Measurements from ENCODE around the gene MIAT.
A peak's percentile ranks its signal among the peaks of the same experiment; 100 is the strongest.
"Not testable (repeated sequence)": the region's sequence is repeated elsewhere in the genome, so short reads cannot be mapped to it uniquely, and the experiment has no call there.

The MIAT gene

GRCh38 chr22:26692215-26692614, 34.8 kb downstream of the MIAT start:
- DNase-seq (ENCODE audit: low spot score): no peak
- FAIRE-seq: no peak

- no peak for DNase-seq (ENCODE audit: low spot score)
- FAIRE-seq: no peak
Observed at GRCh38 chr22:26697151-26697550, 39.8 kb downstream of the MIAT start.

GRCh38 chr22:26700462-26700861, 43.1 kb downstream of the MIAT start:
- FAIRE-seq: no peak
- no peak for DNase-seq (ENCODE audit: low spot score)

- no peak for DNase-seq (ENCODE audit: low spot score)
Observed at GRCh38 chr22:26700886-26701285, 43.5 kb downstream of the MIAT start.

DNA sequence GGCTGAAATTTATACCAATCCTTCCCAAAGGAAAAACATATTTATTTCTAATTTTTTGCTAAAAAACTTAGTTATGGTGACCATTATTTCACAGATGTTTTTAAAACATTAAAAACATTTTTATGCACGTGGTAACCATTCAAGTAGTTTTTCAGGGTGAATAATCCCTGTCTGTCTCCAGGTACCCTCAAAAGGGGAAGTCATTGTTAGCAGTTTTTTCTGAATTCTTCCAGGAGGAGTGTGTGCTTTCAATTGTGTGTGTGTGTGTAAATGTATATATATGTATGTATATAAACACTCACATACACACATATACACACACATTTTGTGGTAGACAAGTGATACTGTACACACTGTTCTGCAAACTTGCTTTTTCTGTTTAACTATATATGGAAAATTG, 43.9 kb downstream of the MIAT start:
- FAIRE-seq (no peak), DNase-seq (ENCODE audit: low spot score) (no peak)

More at GRCh38 chr22:26700886-26701285, 43.5 kb downstream of the MIAT start:
- no peak for FAIRE-seq

- FAIRE-seq: no peak
- no peak for DNase-seq (ENCODE audit: low spot score)
Observed at GRCh38 chr22:26702906-26703830, 45.8 kb downstream of the MIAT start.

DNA sequence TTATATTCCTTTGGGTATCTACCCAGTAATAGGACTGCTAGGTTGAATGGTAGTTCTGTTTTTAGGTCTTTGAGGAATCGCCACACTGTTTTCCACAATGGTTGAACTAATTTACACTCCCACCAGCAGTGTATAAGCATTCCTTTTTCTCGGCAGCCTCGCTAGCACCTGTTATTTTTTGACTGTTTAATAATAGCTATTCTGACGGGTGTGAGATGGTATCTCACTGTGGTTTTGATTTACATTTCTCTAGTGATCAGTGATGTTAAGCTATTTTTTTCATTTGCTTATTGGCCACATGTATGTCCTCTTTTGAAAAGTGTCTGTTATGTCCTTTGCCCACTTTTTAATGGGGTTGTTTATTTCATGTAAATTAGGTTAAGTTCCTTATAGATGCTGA, 48.0 kb downstream of the MIAT start:
- FAIRE-seq; DNase-seq (ENCODE audit: low spot score): not testable (repeated sequence)

- FAIRE-seq: no peak
Observed at GRCh38 chr22:26707090-26707489, 49.7 kb downstream of the MIAT start.

DNA sequence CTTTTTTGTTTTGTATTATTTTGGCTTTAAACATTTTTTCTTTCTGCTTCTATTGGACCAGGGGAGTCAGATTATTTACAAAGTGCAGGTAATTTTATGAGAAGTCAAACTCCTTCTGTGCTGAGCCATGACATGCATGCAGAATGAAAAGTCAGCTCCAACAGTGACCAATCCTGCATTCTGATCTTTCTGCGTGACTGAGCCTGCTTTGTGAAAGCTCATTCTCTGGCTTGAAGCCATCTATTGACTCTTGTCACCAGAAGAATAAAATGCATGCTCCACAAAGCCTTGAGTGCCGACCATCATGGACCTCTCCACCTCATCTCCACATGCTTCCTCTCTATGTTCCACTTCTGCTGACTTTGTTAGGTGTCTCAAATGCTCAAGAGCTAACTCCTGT, 50.2 kb downstream of the MIAT start:
- DNase-seq (ENCODE audit: low spot score) (peak; percentile 55), FAIRE-seq (peak; percentile 16)

More at GRCh38 chr22:26707090-26707489, 49.7 kb downstream of the MIAT start:
- no peak for DNase-seq (ENCODE audit: low spot score)

- FAIRE-seq (no peak), DNase-seq (ENCODE audit: low spot score) (no peak)
Observed at GRCh38 chr22:26708256-26709009, 51.0 kb downstream of the MIAT start.

DNA sequence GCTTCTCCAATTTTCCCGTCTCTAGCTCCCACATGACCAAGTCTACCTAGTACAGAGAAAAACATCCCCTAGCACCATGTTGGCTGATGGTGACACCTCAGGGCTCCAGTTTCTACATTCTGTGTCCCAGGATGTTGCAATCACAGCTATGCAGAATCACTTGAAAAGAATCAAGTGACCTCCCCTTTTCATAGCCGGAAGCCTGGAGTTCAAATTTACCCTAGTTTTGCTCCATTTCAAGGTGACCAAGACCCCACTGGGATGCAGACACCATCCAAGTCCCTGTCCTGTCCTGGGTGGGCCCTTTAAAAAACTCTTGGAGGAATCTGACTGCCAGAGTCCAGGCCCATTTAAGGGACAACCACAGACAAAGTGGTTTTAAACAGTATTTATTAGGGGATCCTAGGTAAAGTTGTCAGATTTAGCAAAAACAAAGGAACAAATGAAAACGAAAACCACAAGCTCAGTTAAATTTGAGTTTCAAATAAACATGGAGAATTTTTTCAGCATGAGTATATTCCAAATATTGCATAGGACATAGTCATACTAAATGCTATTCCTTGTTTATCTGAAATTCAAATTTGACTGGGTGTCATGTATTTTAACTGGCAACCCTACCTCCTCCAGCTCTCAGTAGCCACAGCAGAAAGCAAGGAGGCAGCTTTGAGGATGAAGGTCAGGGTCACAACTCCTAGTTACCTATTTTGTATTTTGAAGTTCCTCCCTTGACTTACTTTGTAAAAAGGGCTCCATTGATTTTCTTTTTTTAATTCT, 52.4 kb downstream of the MIAT start:
- no peak for DNase-seq (ENCODE audit: low spot score)

DNA sequence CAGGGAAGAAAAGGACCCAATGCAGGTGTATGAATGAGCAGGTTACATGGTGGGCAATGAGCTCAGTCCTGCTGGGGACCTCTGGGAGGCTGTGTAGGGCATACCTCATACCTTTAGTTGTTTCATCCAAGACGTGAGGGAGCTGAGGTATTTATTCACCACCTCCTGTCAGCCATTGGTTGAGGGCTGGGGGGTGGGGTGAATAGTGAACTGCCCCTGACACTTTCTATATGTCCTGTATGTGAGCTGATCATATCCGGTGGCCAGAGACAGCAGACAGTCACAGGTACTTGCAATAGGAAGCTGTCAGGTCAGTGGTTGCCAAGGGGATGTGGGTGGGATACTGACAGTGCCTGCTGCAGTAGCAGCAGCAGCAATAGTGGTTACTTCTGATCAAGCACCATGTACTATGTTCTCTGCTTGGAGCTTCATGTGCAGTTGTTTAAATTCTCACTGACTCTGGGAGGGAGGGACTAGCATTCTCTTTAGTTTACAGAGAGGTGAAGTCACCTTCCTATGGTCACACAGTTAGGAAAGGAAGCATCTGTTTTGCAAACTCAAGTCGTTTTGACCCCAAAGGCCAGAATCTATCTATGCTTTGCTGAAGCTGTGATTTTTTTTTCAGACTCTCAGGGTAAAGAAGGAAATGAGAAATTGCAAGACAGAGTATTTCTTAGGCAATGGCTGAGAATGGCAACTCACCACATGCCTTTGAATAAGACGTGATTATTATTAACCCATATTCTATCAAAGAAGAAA, 54.0 kb downstream of the MIAT start:
- DNase-seq (ENCODE audit: low spot score): no peak
- no peak for FAIRE-seq

More for the DNA sequence above, 52.4 kb downstream of the MIAT start:
- no peak for FAIRE-seq

DNA sequence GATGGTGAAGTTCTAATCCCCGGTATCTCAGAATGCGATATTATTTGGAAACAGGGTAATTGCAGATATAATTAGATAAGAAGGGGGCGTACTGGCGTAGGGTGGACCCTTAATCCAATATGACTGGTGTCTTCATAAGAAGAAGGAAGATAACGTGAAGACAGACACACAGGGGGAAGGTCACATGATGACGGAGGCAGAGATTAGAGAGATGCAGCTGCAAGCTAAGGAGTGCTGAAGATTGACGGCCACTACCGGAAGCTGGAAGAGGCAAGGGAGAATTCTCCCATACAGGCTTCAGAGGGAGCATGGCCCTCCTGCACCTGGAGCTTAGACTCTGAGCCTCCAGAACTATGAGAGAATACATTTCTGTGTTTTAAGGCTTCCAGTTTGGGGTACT, 54.8 kb downstream of the MIAT start:
- no peak for FAIRE-seq
- no peak for DNase-seq (ENCODE audit: low spot score)

DNA sequence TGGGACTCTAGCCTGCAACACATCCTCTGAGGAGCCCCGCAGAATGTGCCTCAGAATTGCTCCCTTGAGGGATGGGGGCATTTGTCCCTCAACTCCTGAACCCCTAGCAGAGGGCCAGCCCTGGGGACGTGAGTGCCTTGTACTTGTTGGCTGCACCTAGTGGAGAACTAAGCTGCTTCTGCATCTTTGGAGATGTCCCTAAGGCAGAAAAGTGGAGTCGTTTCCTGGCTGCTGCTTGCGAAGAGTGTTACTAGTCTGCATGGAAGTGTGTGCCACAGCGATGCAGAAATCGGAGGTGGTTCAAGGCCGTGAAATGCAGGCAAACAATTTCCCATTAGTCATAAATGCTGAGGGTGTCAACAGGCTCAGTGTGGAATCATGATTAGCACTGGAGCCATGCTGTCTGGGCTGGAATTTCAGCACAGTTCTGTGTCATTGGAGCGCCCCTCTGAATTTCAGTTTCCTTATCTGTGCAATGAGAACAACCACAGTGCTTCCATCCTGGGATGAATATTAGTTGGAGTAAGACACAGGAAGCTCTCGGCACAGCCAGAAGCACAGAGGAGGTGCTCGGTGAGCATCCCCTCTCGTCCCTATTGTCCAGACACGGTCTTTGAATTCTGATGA, 56.5 kb downstream of the MIAT start:
- DNase-seq (ENCODE audit: low spot score) (peak; percentile 51), FAIRE-seq (no peak)

DNA sequence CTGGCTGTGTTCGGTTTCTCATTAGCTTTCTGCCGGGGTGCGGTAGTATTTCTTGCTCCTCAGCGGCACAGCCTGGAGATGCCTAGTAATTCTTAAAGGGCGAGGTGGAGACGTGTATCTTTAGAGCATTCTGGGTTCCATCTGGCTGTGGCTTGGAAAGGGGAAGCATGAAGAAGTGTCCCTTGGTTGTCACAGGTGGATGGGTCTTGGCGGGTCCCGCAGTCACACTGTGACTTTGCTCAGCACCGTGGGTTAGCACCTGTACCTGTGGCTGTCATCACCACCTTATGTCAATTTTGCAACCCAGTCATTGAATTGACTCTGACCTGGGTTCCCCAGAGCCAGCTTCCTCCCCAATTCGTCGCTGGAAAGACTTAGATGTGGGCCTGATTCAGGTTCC, 57.6 kb downstream of the MIAT start:
- no peak for FAIRE-seq
- DNase-seq (ENCODE audit: low spot score): no peak

GRCh38 chr22:26715392-26715936, 58.1 kb downstream of the MIAT start:
- FAIRE-seq: no peak

DNA sequence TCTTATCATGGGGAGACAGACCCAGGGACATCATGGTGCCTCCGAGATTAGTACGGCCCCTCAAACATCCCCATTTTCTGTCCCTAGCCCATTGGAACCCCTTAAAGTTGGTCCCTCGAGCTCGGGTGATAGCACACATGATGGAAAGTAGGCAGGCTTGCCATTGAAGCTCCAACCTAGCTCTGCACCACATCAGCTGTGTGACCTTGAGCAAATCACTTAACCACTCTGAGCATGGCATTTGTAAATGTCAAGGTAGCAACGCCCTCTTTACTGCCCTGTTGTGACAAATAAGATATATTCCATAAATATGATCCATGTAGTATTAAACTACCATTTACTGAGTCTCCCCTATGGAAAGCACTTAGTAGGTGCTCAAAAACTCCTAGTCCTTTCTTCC, 61.1 kb downstream of the MIAT start:
- DNase-seq (ENCODE audit: low spot score): no peak
- FAIRE-seq: no peak

More at GRCh38 chr22:26715392-26715936, 58.1 kb downstream of the MIAT start:
- DNase-seq (ENCODE audit: low spot score): no peak

DNA sequence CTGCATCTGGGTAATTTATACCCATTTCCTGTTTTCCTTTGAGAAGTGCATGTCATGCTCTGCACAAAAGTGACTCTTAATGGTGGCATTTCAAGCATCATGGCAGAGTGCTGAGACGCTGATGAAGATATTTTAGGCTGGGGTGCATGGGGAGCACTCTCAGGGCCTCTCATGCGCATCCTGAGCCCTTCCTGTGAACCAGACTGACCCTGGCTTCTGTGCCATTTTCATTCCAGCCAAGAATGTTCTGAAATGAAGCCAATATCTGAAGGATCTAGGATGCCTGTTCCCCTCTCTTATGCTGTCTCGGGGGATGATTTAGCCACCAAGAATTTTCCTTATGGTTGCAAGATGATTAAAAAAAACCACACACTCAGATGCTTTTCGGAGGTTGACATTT, 61.5 kb downstream of the MIAT start:
- FAIRE-seq: peak; percentile 97
- DNase-seq (ENCODE audit: low spot score): peak; percentile 94

GRCh38 chr22:26722159-26722558, 64.8 kb downstream of the MIAT start:
- DNase-seq (ENCODE audit: low spot score) (no peak), FAIRE-seq (no peak)

DNA sequence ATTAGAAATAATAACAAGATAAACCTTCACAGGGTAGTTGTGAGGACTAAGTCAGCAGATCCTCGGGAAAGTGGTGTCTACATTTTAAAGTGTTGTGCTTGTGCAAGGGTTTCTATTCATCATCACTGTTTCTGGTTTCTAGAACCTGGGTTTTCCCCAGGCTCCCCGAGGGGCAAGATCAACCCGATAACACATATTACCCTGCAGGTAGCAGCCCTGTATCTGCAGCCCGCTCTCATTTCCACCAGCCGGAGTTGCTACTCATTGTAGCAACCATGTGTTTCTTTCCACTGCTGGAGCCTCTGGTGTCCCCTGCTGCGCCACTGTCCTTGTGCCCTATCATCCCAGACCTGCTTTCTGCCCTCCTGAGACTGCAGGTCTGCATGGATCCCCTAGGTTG, 67.0 kb downstream of the MIAT start:
- no peak for FAIRE-seq

More for the DNA sequence above, 67.0 kb downstream of the MIAT start:
- no peak for DNase-seq (ENCODE audit: low spot score)
